NCI-H2107 (cell line): ENCODE measurements around the gene NRXN3.

ENCODE experiments used
- DNase-seq: peaks from one replicate; lab custom pipeline; 2025; lab: John Stamatoyannopoulos, UW

NRXN3 gene

GRCh38 chr14:79285263-79285662, 1115.1 kb downstream of the NRXN3 start:
- no peak for DNase-seq

GRCh38 chr14:79287976-79288375, 1117.8 kb downstream of the NRXN3 start:
- no peak for DNase-seq

- no peak for DNase-seq
These were observed 1123.5 kb downstream of the NRXN3 start for GRCh38 chr14:79293482-79294177.

- no peak for DNase-seq
These were observed 1124.3 kb downstream of the NRXN3 start for GRCh38 chr14:79294499-79294898.

GRCh38 chr14:79295385-79295784, 1125.2 kb downstream of the NRXN3 start:
- no peak for DNase-seq

GRCh38 chr14:79298373-79298772, 1128.2 kb downstream of the NRXN3 start:
- DNase-seq, result no peak

GRCh38 chr14:79299162-79299561, 1129.0 kb downstream of the NRXN3 start:
- no peak for DNase-seq

- no peak for DNase-seq
These were observed 1134.1 kb downstream of the NRXN3 start for GRCh38 chr14:79304279-79304678.

GRCh38 chr14:79306546-79306945, 1136.4 kb downstream of the NRXN3 start:
- DNase-seq, result no peak

- no peak for DNase-seq
These were observed 1148.2 kb downstream of the NRXN3 start for GRCh38 chr14:79318371-79318770.

- no peak for DNase-seq
These were observed 1150.4 kb downstream of the NRXN3 start for GRCh38 chr14:79320561-79320960.

GRCh38 chr14:79321070-79321469, 1150.9 kb downstream of the NRXN3 start:
- DNase-seq, result no peak

- no peak for DNase-seq
These were observed 1154.9 kb downstream of the NRXN3 start for GRCh38 chr14:79325071-79325470.

- no peak for DNase-seq
These were observed 1155.4 kb downstream of the NRXN3 start for GRCh38 chr14:79325557-79325956.

GRCh38 chr14:79328863-79329262, 1158.7 kb downstream of the NRXN3 start:
- DNase-seq, result no peak

GRCh38 chr14:79331830-79332229, 1161.7 kb downstream of the NRXN3 start:
- DNase-seq, result no peak

GRCh38 chr14:79332504-79333197, 1162.5 kb downstream of the NRXN3 start:
- DNase-seq, result no peak

GRCh38 chr14:79333198-79333546, 1163.0 kb downstream of the NRXN3 start:
- DNase-seq, result no peak

GRCh38 chr14:79334272-79334671, 1164.1 kb downstream of the NRXN3 start:
- DNase-seq, result no peak

GRCh38 chr14:79337761-79338160, 1167.6 kb downstream of the NRXN3 start:
- DNase-seq, result no peak

- no peak for DNase-seq
These were observed 1172.8 kb downstream of the NRXN3 start for GRCh38 chr14:79342942-79343341.

GRCh38 chr14:79351011-79351410, 1180.8 kb downstream of the NRXN3 start:
- no peak for DNase-seq

GRCh38 chr14:79352076-79352630, 1182.0 kb downstream of the NRXN3 start:
- no peak for DNase-seq

GRCh38 chr14:79354336-79354735, 1184.2 kb downstream of the NRXN3 start:
- DNase-seq, result no peak
